Sigmoid colon (tissue), 4 donors: ENCODE measurements around the gene STRAP.

Experiments
- CTCF ChIP-seq, 4 experiments: fragments of 450-650 bp in 3 of 4; fragments of 200-600 bp in 1 of 4; IDR thresholded peaks; one replicate each; pipeline ENCODE4 v1.5.1; 2016 to 2019; ENCODE audit warnings: antibody characterized with exemption in 4 of 4, mild to moderate bottlenecking in 3 of 4, moderate library complexity in 2 of 4
- EP300 ChIP-seq, 4 donors: sonication (generic); formaldehyde crosslinking; IDR thresholded peaks; one replicate each; pipeline ENCODE4 v1.6.1; 2017; ENCODE audit warnings: antibody characterized with exemption in 4 of 4
- POLR2A ChIP-seq, 2 donors: fragments of 450-650 bp; IDR thresholded peaks; one replicate each; pipeline ENCODE4 v1.6.1; 2016; ENCODE audit warnings: antibody characterized with exemption in 2 of 2, mild to moderate bottlenecking in 2 of 2, moderate library complexity in 2 of 2

- no peak for TF ChIP-seq CTCF (IDR thresholded peaks at IDR 0.05)
- no peak for TF ChIP-seq POLR2A (IDR thresholded peaks at IDR 0.05)
- no peak for TF ChIP-seq EP300 (IDR thresholded peaks at IDR 0.05)
Measured at GRCh38 chr12:15839041-15839440, 43.1 kb upstream of the STRAP start.
